Neural progenitor cell (in vitro differentiated cells): ENCODE measurements around the gene C7.

Source experiments
- CTCF ChIP-seq: fragments of 200-600 bp; sonication (generic); IDR thresholded peaks from 2 replicates; pipeline ENCODE4 v1.5.1; 2017; ENCODE audit warnings: antibody characterized with exemption, mild to moderate bottlenecking
- EZH2 ChIP-seq: fragments of 200-600 bp; sonication (generic); IDR thresholded peaks from 2 replicates; pipeline ENCODE4 v1.6.1; 2017; ENCODE audit warnings: antibody characterized with exemption, mild to moderate bottlenecking, moderate library complexity
- EZH2phosphoT487 ChIP-seq: fragments of 200-600 bp; sonication (generic); IDR thresholded peaks from 2 replicates; pipeline ENCODE4 v1.6.1; 2017; ENCODE audit warnings: antibody characterized with exemption

GRCh38 chr5:40987349-40987748 is 78.1 kb downstream of the C7 start:
- TF ChIP-seq CTCF (no peak), EZH2 (no peak), EZH2phosphoT487 (no peak)
